Measurements from ENCODE around the gene SSBP4. TPM values are rescaled to one million over a fixed set of nuclear protein-coding genes. Genes with fewer than 3 reads are reported as not detected.
A peak's percentile ranks its signal among the peaks of the same experiment; 100 is the strongest.

The SSBP4 gene
- total RNA-seq, 1 donor from 2014 or later, result 233 TPM

GRCh38 chr19:18425515-18426415 lies 6.6 kb downstream of the SSBP4 start:
- Histone ChIP-seq H3K27ac (peak overlapping the region; percentile 70 to 80), H3K4me1 (peaks cover 19 to 31% of the 10 kb centered on the region in 2 donors), H3K36me3 (no peaks in the 10 kb centered on the region), H3K27me3 (no peaks in the 10 kb centered on the region), H3K9me3 (no peaks in the 10 kb centered on the region), H3K4me3 (peak overlapping the region in 1 of 2 donors; percentile 17)
- intact Hi-C loops (cut with DNase I), result no loop called here
- DNase-seq (ENCODE audit: low spot score in 2 of 2), result peak in 1 of 2 donors; percentile 90
- TF ChIP-seq CTCF (IDR thresholded peaks at IDR 0.05), result peak in 2 of 3 experiments; percentile 10 to 23

- Histone ChIP-seq H3K36me3 (no peaks in the 10 kb centered on the region), H3K27ac (peak overlapping the region; percentile 44 to 70), H3K4me3 (peak overlapping the region in 1 of 2 donors; percentile 17), H3K9me3 (no peaks in the 10 kb centered on the region), H3K4me1 (peaks cover 19 to 26% of the 10 kb centered on the region in 2 donors), H3K27me3 (no peaks in the 10 kb centered on the region)
- intact Hi-C loops (cut with DNase I), result no loop called here
- DNase-seq (ENCODE audit: low spot score in 2 of 2), result no peak
- no peak for TF ChIP-seq CTCF (IDR thresholded peaks at IDR 0.05)
Measured at GRCh38 chr19:18426416-18426767, 7.2 kb downstream of the SSBP4 start.

GRCh38 chr19:18427080-18427742 lies 8.0 kb downstream of the SSBP4 start:
- peak overlapping the region in 1 of 2 donors; percentile 70 for H3K27ac ChIP-seq
- TF ChIP-seq CTCF (IDR thresholded peaks at IDR 0.05), result no peak
- no peak overlapping the region for H3K4me3 ChIP-seq
- no peaks in the 10 kb centered on the region for H3K27me3 ChIP-seq
- H3K9me3 ChIP-seq, result no peaks in the 10 kb centered on the region
- no peak for DNase-seq (ENCODE audit: low spot score in 2 of 2)
- no peaks in the 10 kb centered on the region for H3K36me3 ChIP-seq
- peaks cover 19 to 26% of the 10 kb centered on the region in 2 donors for H3K4me1 ChIP-seq
- intact Hi-C loops (cut with DNase I), result no loop called here

- DNase-seq (ENCODE audit: low spot score in 2 of 2), result no peak
- H3K27ac ChIP-seq, result peak overlapping the region; percentile 69 to 81
- peaks cover 19 to 26% of the 10 kb centered on the region in 2 donors for H3K4me1 ChIP-seq
- H3K4me3 ChIP-seq, result no peak overlapping the region
- no peaks in the 10 kb centered on the region for H3K36me3 ChIP-seq
- H3K27me3 ChIP-seq, result no peaks in the 10 kb centered on the region
- no peaks in the 10 kb centered on the region for H3K9me3 ChIP-seq
- intact Hi-C loops (cut with DNase I), result no loop called here
- TF ChIP-seq CTCF (IDR thresholded peaks at IDR 0.05), result no peak
Measured at GRCh38 chr19:18427743-18428113, 8.5 kb downstream of the SSBP4 start.

GRCh38 chr19:18428173-18428786 lies 9.1 kb downstream of the SSBP4 start:
- no peak for DNase-seq (ENCODE audit: low spot score in 2 of 2)
- Histone ChIP-seq H3K36me3 (no peaks in the 10 kb centered on the region), H3K9me3 (no peaks in the 10 kb centered on the region), H3K4me1 (peaks cover 19 to 31% of the 10 kb centered on the region in 2 donors), H3K27ac (peak overlapping the region; percentile 69 to 81), H3K27me3 (no peaks in the 10 kb centered on the region), H3K4me3 (peak overlapping the region; percentile 35 to 64)
- intact Hi-C loops (cut with DNase I), result no loop called here
- no peak for TF ChIP-seq CTCF (IDR thresholded peaks at IDR 0.05)
